Breast epithelium (tissue), 4 donors: ENCODE measurements around the gene RCVRN. TPM values are rescaled to one million over a fixed set of nuclear protein-coding genes. Genes with fewer than 3 reads are reported as not detected.

Experiments used
- DNase-seq, 2 donors: peaks; one replicate each; pipeline ENCODE4 v3.0.0-alpha.2; 2019; ENCODE audit warnings: low spot score in 2 of 2
- H3K27ac ChIP-seq, 2 donors: fragments of 200-600 bp; sonication (generic) in 1 of 2; one replicate each; pipeline ENCODE4 v1.5.1; 2016 to 2019; ENCODE audit warnings: mild to moderate bottlenecking in 1 of 2
- H3K27me3 ChIP-seq, 2 donors: fragments of 200-600 bp; sonication (generic) in 1 of 2; one replicate each; pipeline versions ENCODE4 v1.5.1 to v1.6.0; 2017 to 2019; ENCODE audit warnings: control low read depth in 1 of 2, mild to moderate bottlenecking in 1 of 2
- H3K36me3 ChIP-seq: fragments of 200-600 bp; one replicate; pipeline ENCODE4 v1.5.1; 2019
- H3K4me1 ChIP-seq, 2 donors: fragments of 200-600 bp; sonication (generic); one replicate each; pipeline ENCODE4 v1.5.1; 2016 to 2019; ENCODE audit warnings: control low read depth in 1 of 2
- H3K4me3 ChIP-seq, 3 donors: fragments of 200-600 bp; sonication (generic); 1 replicate in 2 of 3; 2 replicates in 1 of 3; pipeline ENCODE4 v1.5.1; 2016 to 2019; ENCODE audit warnings: mild to moderate bottlenecking in 3 of 3, moderate library complexity in 2 of 3
- H3K9me3 ChIP-seq, 2 donors: fragments of 200-600 bp; sonication (generic) in 1 of 2; one replicate each; pipeline ENCODE4 v1.5.1; 2016 to 2019; ENCODE audit warnings: control low read depth in 1 of 2
- CTCF ChIP-seq, 3 donors: fragments of 450-650 bp; IDR thresholded peaks; one replicate each; pipeline ENCODE4 v1.5.1; 2016 to 2017; ENCODE audit warnings: antibody characterized with exemption in 3 of 3, mild to moderate bottlenecking in 3 of 3, moderate library complexity in 3 of 3
- POLR2A ChIP-seq: fragments of 450-650 bp; IDR thresholded peaks from one replicate; pipeline ENCODE4 v1.6.1; 2016; ENCODE audit warnings: antibody characterized with exemption, mild to moderate bottlenecking, moderate library complexity
- POLR2AphosphoS5 ChIP-seq, 3 donors: sonication (generic); formaldehyde crosslinking; IDR thresholded peaks; one replicate each; pipeline ENCODE4 v1.6.1; 2017; ENCODE audit warnings: antibody characterized with exemption in 3 of 3
- intact Hi-C: fragments of 100-400 bp; cut with DNase I; formaldehyde crosslinking; loops from one replicate; pipeline ENCODE4 v1.15.1; 2023; ENCODE audit warnings: low total_unique reads
- total RNA-seq, 3 donors: library from RNA; depleted of rRNA; stranded (reverse); fragments of >200 nt; gene quantifications; one replicate each; pipeline ENCODE4 v1.1.0, GENCODE V29; 2016

RCVRN gene
- total RNA-seq, 3 donors from 2014 or later = 0.15 to 0.66 (median 0.32) TPM

- Histone ChIP-seq H3K4me3 (no peak overlapping the region), H3K27me3 (no peaks in the 10 kb centered on the region), H3K4me1 (no peaks in the 10 kb centered on the region), H3K9me3 (no peaks in the 10 kb centered on the region), H3K27ac (peak overlapping the region in 1 of 2 donors; percentile 32), H3K36me3 (no peaks in the 10 kb centered on the region)
- intact Hi-C loops = no loop called here
- DNase-seq = no peak
- TF ChIP-seq CTCF (IDR thresholded peaks at IDR 0.05) (no peak), POLR2AphosphoS5 (IDR thresholded peaks at IDR 0.05) (no peak), POLR2A (no peak)
Observed at GRCh38 chr17:9912121-9913099, 7.3 kb upstream of the RCVRN start.

GRCh38 chr17:9911089-9911488, 6.0 kb upstream of the RCVRN start:
- H3K36me3 ChIP-seq = no peaks in the 10 kb centered on the region
- H3K27me3 ChIP-seq = no peaks in the 10 kb centered on the region
- no peak overlapping the region for H3K27ac ChIP-seq
- TF ChIP-seq CTCF (IDR thresholded peaks at IDR 0.05) = no peak
- no peak for TF ChIP-seq POLR2AphosphoS5 (IDR thresholded peaks at IDR 0.05)
- no peak for TF ChIP-seq POLR2A
- H3K4me3 ChIP-seq = no peak overlapping the region
- H3K9me3 ChIP-seq = no peaks in the 10 kb centered on the region
- no peak for DNase-seq
- intact Hi-C loops = no loop called here
- H3K4me1 ChIP-seq = no peaks in the 10 kb centered on the region

- DNase-seq = no peak
- Histone ChIP-seq H3K4me3 (no peak overlapping the region), H3K27ac (no peak overlapping the region), H3K4me1 (no peaks in the 10 kb centered on the region), H3K9me3 (no peaks in the 10 kb centered on the region), H3K27me3 (no peaks in the 10 kb centered on the region), H3K36me3 (no peaks in the 10 kb centered on the region)
- TF ChIP-seq POLR2A = no peak
- no peak for TF ChIP-seq CTCF (IDR thresholded peaks at IDR 0.05)
- no peak for TF ChIP-seq POLR2AphosphoS5 (IDR thresholded peaks at IDR 0.05)
- intact Hi-C loops = no loop called here
Observed at GRCh38 chr17:9908649-9909042, 3.6 kb upstream of the RCVRN start.

GRCh38 chr17:9907883-9908648, 3.0 kb upstream of the RCVRN start:
- H3K4me1 ChIP-seq = no peaks in the 10 kb centered on the region
- DNase-seq = no peak
- H3K4me3 ChIP-seq = no peak overlapping the region
- no peak overlapping the region for H3K27ac ChIP-seq
- H3K36me3 ChIP-seq = no peaks in the 10 kb centered on the region
- no peaks in the 10 kb centered on the region for H3K9me3 ChIP-seq
- no peak for TF ChIP-seq POLR2A
- no peak for TF ChIP-seq CTCF (IDR thresholded peaks at IDR 0.05)
- TF ChIP-seq POLR2AphosphoS5 (IDR thresholded peaks at IDR 0.05) = no peak
- intact Hi-C loops = no loop called here
- H3K27me3 ChIP-seq = no peaks in the 10 kb centered on the region

GRCh38 chr17:9907131-9907530, 2.1 kb upstream of the RCVRN start:
- Histone ChIP-seq H3K4me3 (no peak overlapping the region), H3K4me1 (no peaks in the 10 kb centered on the region), H3K27me3 (no peaks in the 10 kb centered on the region), H3K27ac (no peak overlapping the region), H3K9me3 (no peaks in the 10 kb centered on the region), H3K36me3 (no peaks in the 10 kb centered on the region)
- TF ChIP-seq CTCF (IDR thresholded peaks at IDR 0.05) (no peak), POLR2AphosphoS5 (IDR thresholded peaks at IDR 0.05) (no peak), POLR2A (no peak)
- intact Hi-C loops = no loop called here
- DNase-seq = no peak
